Caki2 (cell line): ENCODE results near the gene TUSC2. TPM values are rescaled to one million over a fixed set of nuclear protein-coding genes. Genes with fewer than 3 reads are reported as not detected.

ENCODE experiments used
- DNase-seq: peaks from one replicate; pipeline ENCODE4 v3.0.0-alpha.2; 2015; ENCODE audit warnings: low read depth
- in situ Hi-C: cut with HindIII; loops from 2 replicates; pipeline ENCODE4 v1.10.0; 2016; ENCODE audit warnings: low sequenced_read_pairs, low pct_unique_long_range_greater_than_20kb, mixed read lengths
- total RNA-seq: library from RNA; depleted of rRNA; stranded (reverse); fragments of >200 nt; shearing (Covaris generic); gene quantifications from 2 replicates; pipeline ENCODE4 v1.2.3, GENCODE V29; 2014; ENCODE audit warnings: low replicate concordance

The TUSC2 gene
- total RNA-seq, 1 experiment from 2014 or later: 19.0 TPM

GRCh38 chr3:50356553-50356952 lies 28.5 kb upstream of the TUSC2 start:
- in situ Hi-C loops: no loop called here
- peak; percentile 14 for DNase-seq

DNA sequence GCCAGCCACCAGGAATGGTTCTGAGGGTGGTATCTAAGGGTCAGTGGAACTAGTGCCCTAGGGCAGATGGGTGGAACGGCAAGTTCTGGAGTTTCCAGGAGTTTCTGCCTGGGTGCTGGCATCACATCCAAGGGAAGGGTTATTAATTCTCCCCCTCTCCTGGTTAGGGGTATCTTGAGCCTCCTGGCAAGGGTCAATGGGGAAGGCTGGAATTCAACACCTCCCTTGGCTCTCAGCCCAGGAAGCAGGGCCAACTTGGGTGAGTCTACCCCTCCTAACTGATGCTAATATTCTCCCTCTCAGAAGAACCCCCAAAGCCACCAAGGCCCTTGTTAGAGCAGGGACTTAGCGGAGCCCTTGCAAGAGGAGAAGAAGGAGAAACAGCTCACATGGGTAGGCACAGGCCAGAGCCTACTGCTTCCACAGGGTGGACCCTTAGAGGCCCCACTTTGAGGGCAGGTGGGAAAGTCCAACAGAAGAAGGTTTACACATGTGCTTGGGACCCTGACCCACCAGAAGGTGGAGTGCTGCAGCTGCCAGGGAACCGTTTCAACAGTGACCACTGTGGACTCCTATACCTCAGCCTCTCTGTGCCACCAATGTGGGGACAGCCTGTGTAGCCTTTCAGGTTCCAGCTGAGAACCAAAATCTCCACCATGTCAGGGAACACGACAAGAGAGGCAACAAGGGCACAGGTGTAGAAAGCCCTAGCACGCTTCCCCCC lies 28.0 kb upstream of the TUSC2 start:
- in situ Hi-C loops: no loop called here
- no peak for DNase-seq

DNA sequence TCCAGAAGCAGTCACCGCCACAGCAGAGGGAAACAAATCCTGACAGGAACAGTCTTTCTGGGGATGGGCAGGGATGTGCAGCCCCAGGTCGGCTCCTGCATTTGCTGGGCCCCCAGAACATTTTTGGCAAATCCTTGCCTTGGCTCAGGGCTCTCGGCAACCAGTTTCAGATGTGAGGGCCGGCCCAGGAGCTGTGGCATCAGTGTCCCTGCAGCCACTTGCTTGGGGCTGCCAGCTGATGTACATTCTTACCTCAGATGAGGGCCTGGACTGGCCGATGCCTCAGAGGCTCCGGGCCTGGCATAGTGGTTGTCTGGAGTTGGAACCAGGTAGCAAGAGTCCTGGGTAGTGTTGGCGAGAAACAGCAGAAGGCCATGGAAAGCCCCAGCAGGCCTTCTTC lies 26.8 kb upstream of the TUSC2 start:
- no peak for DNase-seq
- in situ Hi-C loops: no loop called here

GRCh38 chr3:50354186-50354764 lies 26.3 kb upstream of the TUSC2 start:
- DNase-seq: no peak
- in situ Hi-C loops: no loop called here

GRCh38 chr3:50353245-50354004 lies 25.4 kb upstream of the TUSC2 start:
- DNase-seq: no peak
- in situ Hi-C loops: no loop called here

DNA sequence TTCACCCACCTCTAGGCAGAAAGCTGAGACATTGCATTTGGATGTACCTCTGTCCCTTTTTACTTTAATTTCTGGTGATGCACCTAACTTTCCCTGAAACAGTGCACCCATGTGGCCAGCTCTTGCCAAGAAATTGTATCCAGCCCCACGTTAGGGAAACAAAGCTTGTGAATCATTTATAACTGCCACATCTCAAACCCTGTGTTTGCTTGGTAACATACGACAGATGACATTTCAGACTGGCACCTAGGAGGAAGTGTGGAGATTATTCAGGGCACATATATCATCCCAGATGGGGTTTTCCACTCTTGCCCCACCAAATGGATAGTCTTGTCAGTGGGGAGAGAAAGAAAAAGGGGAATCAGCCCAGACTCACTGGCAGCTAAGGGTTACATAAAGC lies 24.8 kb upstream of the TUSC2 start:
- in situ Hi-C loops: no loop called here
- peak; percentile 77 for DNase-seq

DNA sequence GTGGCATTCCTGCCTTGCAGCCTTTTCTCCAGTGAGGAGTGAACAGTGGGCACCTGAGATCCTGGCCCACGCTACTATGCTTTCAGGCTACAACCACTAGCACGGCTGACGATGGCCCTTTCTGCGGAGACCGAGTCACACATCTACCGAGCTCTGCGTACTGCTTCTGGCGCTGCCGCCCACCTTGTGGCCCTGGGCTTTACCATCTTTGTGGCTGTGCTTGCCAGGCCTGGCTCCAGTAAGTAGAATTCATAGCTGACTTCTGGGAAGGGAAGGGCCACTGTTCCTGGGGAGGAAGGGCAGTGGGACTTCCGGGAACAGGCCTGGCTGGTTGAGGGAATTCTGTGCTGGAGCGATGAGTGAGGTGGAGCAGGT lies 23.3 kb upstream of the TUSC2 start:
- in situ Hi-C loops: no loop called here

GRCh38 chr3:50350527-50351322 lies 22.7 kb upstream of the TUSC2 start, which contains the start of the genes CYB561D2 and NPRL2:
Gene CYB561D2, plus strand, starts transcription at chr3:50350862. Its CDS starts 572 bp downstream, at chr3:50351434.
Gene NPRL2, minus strand, starts transcription at chr3:50350775. Its CDS starts 123 bp downstream, at chr3:50350652.
- in situ Hi-C loops: no loop called here
- peak; percentile 91 for DNase-seq

More for the DNA sequence above, 23.3 kb upstream of the TUSC2 start:
- peak; percentile 7 for DNase-seq

DNA sequence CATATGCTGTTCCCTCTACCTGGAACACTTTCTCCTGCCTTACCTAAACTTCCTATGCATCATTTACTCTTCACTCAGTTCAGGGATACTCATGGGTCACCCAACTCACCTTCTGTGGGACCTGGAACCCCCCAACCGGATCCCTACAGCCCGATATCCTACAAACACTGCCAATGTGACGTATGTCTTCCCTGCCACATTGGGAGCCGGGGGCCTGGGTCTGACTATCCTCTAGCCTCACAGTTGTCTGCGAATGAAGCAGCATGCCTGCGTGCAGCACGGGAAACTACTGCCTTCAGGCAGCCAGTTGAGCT lies 22.1 kb upstream of the TUSC2 start:
- in situ Hi-C loops: no loop called here
- no peak for DNase-seq

DNA sequence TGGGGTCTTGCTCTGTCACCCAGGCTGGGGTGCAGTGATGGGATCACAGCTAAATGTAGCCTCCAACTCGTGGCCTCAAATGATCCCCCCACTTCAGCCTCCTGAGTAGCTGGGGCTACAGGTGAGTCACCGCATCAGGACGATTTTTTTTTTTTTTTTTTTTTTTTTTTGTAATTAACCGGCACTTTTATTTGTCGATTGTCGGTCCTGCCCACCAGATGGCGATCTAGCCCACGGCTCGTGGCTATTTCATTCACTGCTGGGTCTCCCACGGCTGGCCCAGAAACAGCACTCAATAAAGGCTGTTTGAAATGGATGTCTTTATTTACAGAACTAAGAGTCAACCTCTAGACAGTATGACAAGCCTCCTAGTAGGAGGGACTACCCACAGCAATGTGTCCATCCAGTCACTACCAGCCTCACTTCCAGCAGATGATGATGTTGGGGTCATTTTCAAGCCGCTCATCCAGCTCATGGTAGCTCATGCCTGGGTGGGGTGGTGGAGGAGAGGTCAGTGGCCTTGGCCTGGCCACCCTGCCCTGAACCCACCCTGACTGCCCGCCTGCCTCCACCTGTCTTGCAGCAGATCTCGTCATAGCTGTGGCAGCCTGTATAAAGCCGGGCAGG lies 19.3 kb upstream of the TUSC2 start:
- DNase-seq: peak; percentile 76
- in situ Hi-C loops: no loop called here

DNA sequence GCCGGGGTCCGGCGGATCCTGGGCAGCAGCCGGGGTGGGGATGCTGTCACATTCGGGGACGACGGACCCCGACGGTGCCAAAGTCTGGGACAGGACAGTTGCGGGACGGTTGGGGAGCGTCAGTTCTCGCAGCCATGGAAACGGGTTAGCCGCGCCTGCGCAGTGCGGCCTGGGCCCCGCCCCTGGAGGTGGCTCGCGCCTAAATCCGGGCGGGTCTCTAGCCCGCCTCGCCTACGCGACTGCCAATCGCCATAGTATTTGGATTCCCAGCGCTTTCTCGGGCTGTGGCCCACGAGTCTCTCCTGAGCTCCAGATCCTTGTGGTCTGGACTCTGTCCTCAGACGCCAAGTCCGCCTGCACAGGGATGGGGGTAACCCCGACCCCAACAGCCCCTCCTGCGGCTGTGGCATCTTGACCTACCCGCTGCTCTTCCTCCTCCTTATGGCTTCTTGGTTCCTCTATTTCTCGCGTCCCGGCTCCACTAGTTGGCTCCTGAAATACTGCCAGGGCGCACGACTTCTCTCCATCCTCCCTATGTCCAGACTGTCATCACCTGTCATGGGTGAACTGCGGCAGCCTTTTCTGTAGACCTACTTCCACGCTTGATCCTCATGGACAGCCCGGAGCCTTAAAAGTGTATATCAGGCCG lies 17.7 kb upstream of the TUSC2 start, which contains the start of gene ZMYND10:
Gene ZMYND10, minus strand, starts transcription at position 147 of the 649 bp plus-strand sequence. CDS start 153 bp downstream, outside the sequence.
- no peak for DNase-seq
- in situ Hi-C loops: no loop called here

GRCh38 chr3:50345008-50345407 lies 17.0 kb upstream of the TUSC2 start:
- in situ Hi-C loops: no loop called here
- DNase-seq: no peak

DNA sequence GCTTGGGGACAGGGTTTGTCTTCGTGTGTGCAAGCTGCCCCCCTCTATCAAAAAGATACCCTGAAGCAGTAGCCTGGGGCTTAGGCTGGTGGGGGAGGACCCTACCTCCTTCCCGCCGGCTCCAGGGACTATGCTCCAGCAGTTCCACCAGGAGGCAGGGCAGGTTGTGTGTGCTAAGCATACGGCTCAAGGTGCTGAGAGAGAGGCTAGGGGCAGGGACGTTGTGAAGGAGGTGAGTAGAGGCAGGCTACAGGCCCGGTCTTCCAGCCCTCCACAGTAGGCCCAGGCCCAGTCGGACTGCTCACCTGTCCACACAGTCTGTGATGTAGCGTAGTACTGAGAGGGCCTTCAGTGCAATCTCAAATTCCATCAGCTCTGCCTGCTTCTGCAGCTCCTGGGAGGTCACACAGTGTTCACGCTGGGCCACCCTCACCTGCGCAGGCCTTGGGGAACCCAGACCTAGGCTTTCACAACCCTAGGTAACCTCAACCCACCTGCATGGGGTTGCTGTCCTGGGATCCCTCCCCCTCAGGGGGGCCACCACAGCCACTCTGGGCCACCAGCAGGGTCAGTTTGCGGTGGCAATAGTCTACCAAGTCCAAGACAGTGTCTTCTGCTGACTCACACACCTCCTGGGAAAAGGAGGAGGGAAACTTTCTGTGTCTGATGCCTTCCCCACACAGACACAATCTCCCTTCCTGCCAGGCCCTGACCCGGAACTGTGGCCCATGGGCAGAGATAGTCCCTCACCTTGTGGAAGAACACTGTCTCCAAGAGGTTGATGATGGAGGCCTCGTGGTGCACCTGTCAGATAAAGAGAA lies 15.0 kb upstream of the TUSC2 start:
- no peak for DNase-seq
- in situ Hi-C loops: no loop called here

DNA sequence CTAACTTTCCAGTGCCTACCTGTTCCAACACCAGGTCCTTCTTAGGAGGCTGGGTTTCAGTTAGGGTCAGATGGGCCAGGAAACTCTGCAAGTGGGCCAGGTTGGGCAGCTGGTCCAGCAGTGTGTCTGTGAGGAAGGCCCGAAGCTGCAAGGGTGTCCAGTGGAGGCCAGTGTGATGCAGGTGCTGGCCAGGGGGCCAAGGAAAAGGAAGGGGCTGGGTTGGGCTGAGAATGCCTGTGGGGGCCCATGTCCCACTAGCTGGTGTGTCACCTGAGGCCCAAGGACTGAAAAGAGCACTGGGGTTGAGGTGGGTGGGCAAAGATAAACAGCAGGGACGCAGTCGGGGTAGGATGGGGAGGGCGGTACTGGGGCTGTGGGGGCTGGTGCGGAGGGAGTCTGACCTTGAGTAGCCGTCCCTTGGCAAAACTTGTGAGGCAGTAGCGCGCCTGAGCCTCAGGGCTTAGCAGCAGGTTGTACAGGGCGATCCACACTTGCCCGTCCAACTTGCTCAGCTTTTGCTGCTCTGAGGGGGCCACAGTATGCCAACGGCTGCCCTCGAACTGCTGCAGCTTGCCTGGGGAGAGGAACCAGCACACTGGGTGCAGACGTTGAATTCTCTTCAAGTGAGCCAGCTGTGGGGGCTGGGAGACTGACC lies 14.1 kb upstream of the TUSC2 start:
- no peak for DNase-seq
- in situ Hi-C loops: no loop called here

GRCh38 chr3:50341537-50341936 lies 13.5 kb upstream of the TUSC2 start:
- in situ Hi-C loops: no loop called here
- no peak for DNase-seq
